Ramos (cell line): ENCODE results near the gene CAND2.
"Not testable (repeated sequence)": the region's sequence is repeated elsewhere in the genome, so short reads cannot be mapped to it uniquely, and the experiment has no call there.

ENCODE experiments used
- in situ Hi-C: fragments of 300-500 bp; cut with MboI; formaldehyde crosslinking; loops from one replicate; pipeline ENCODE4 v1.14.3; 2022; ENCODE audit warnings: low sequenced_read_pairs; ENCODE audit not compliant: unreplicated experiment

CAND2 gene

GRCh38 chr3:12845811-12846210 is 49.3 kb downstream of the CAND2 start:
- in situ Hi-C loops: no loop called here

DNA sequence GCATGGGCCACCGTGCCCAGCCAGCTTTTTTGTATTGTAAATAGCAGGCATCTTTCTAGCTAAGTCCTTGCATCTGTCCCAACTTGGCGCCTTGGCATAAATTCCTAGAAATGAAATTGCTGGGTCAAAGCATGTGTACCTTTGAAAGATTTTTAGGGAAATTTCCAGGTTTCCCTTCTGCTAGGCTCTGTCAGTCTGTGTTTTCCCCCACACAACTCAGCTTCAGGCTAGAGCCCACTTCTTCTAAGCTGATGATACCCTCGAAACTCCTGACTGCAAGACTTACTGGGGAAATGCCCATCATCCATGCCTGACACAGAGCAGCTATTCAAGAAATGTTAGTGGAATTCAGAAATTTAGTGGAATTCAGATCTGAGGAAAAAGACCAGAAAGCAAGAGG is 55.7 kb downstream of the CAND2 start:
- in situ Hi-C loops: no loop called here

DNA sequence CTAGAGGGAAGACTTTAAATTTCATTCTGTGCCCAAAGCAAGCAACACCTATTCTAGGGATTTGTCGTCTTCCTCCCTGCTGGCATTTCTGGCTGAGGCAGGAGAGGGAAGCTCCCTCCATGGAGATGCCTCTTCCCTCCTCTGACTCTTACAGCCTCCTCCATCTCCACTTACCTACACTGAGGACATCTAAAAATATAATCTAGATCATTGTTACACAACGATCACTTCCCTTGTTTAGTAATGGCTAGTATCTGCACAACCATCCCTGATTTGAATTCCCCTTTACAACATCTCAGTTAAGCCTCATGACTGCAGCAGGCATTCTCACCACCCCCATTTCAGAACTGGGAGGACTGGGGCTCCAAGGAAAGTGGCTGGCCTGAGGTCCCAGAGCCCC is 57.4 kb downstream of the CAND2 start:
- in situ Hi-C loops: not testable (repeated sequence)

DNA sequence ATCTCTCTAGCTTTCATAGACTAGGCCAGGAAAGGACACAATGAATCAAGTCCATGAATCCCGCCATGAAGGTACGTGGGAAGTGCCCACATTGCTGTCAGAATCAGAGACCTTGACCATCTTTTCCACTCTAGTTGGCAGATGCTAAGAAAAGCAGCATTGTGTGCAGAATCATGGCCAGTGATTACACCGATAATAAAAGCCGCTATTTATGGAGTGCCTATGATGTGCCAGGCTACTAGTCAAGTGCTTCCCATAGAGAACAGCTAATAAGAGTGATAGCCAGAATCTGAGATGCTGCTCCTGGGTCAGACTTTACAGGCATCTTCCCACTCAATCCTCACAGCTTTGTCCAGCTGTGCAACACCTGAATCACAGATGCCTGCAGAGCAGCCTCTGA is 58.1 kb downstream of the CAND2 start:
- in situ Hi-C loops: no loop called here

DNA sequence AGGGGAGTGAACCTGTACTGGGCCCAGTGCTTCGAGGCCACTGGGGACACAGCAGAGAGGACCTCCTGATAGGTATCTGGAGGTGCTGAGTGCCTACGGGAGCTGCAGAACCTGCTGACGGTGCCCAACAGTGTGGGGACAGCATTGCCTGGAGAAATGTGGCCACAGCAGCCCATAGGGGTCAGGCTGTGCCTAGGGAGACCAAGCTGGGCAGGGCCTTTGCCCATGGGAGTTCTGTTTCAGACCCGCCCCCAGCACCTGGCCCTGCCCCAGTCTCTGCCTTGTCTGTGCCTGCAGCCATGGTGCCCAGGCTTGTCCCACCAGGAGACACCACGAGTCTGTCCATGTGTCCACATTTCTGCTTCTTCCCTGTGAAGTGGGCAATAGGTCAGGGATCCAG is 60.1 kb downstream of the CAND2 start:
- in situ Hi-C loops: no loop called here

DNA sequence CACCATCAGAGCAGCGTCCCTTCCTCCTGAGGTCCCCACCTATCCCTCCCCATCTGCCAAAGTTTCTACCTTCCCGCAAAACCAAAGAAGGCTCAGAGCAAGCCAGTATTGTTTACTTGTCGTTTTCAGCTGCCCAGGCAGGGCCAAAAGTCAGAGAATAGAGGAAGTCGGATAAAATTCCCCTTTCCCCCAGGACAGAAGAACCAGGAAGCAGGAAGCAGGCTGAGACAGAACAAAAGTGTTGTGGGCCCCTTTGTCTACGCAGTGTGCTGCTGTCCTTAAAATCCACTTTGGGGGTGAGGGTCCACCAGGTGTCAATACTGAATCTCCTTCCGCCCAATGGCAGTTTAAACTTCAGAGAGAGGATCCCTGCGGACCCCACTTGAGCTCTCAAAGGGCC is 63.4 kb downstream of the CAND2 start:
- in situ Hi-C loops: no loop called here

- in situ Hi-C loops: no loop called here
These were observed 65.1 kb downstream of the CAND2 start for GRCh38 chr3:12861611-12862010.

- in situ Hi-C loops: no loop called here
These were observed 65.9 kb downstream of the CAND2 start for GRCh38 chr3:12862387-12862786.

- in situ Hi-C loops: no loop called here
These were observed 68.8 kb downstream of the CAND2 start for GRCh38 chr3:12865271-12865670.

- in situ Hi-C loops: no loop called here
These were observed 70.4 kb downstream of the CAND2 start for GRCh38 chr3:12866836-12867235.

GRCh38 chr3:12868039-12869034 is 71.9 kb downstream of the CAND2 start:
- in situ Hi-C loops: no loop called here

GRCh38 chr3:12869035-12869621 is 72.6 kb downstream of the CAND2 start:
- in situ Hi-C loops: no loop called here

DNA sequence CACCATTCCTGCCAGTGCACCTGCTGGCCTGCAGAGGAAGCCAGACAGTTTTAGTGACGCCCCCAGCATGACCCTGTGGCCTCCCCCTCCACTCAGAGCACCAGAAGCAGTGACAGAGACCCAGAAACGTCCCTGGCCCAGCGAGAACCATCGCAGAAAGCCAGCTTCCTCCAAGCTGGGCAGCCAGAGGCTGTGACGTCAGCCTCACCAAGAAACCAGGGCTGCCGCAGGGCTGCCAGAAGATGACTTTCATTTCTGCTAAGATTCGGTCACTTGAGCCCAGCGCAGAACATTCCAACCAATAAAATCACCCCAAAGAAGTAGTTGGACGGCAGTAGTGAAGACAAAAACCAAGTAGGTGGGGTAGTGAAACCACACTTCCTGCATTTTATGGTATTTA is 74.5 kb downstream of the CAND2 start:
- in situ Hi-C loops: no loop called here

DNA sequence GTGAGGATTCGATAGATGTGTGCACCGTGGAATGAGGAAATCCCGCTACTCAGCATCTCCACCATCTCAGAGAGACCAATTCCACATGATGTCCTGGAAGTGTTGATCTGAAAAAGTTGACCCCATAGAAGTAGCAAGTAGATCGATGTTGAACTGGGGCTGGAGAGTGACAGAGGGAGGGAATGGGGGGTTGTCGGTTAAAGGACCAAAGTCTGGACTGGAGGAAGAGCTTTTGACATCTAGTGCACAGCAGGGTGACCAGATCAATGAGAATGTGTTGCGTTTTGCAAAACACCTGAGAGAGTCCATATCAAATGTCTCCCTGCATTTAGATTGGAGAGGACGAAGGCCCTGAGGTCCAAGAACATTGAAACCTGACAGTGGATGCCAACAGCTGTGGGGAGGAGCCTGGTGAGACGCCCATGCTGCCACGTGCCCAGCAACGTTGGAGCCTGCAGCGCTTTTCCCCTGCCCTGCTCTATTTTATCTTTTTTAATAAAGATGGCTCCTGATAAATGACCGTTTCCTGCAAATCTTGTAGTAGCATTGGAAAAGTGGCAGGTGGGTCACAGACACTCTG is 75.0 kb downstream of the CAND2 start:
- in situ Hi-C loops: no loop called here

GRCh38 chr3:12875857-12876836 is 79.7 kb downstream of the CAND2 start:
- in situ Hi-C loops: loop anchor here (25.0 kb wide), 1 partner anchor 739 kb away; no protein-coding TSS in a partner anchor

DNA sequence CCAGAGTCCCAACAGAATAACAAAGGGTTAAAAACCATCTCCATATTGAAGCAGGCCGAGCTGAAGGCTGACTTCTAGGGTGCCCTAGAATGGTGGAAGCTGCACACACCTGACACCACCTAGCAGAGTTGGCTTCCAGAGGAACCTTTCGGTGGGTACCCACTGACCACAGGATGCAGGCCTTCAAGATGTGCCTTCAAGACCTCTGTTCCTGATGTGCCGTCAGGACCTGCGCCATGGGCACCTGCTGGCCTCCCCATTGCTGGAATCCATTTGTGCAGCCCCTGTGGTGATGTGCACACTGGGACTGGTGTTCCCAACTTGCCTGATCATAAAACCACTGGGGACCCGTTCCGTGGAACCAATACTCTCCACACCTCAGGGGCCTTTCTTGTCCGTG is 80.6 kb downstream of the CAND2 start:
- in situ Hi-C loops: loop anchor here (25.0 kb wide), 1 partner anchor 740 kb away; no protein-coding TSS in a partner anchor

- in situ Hi-C loops: loop anchor here (25.0 kb wide), 1 partner anchor 741 kb away; no protein-coding TSS in a partner anchor
These were observed 81.7 kb downstream of the CAND2 start for GRCh38 chr3:12878141-12878574.

GRCh38 chr3:12878758-12879157 is 82.3 kb downstream of the CAND2 start:
- in situ Hi-C loops: loop anchor here (25.0 kb wide), 1 partner anchor 741 kb away; no protein-coding TSS in a partner anchor

DNA sequence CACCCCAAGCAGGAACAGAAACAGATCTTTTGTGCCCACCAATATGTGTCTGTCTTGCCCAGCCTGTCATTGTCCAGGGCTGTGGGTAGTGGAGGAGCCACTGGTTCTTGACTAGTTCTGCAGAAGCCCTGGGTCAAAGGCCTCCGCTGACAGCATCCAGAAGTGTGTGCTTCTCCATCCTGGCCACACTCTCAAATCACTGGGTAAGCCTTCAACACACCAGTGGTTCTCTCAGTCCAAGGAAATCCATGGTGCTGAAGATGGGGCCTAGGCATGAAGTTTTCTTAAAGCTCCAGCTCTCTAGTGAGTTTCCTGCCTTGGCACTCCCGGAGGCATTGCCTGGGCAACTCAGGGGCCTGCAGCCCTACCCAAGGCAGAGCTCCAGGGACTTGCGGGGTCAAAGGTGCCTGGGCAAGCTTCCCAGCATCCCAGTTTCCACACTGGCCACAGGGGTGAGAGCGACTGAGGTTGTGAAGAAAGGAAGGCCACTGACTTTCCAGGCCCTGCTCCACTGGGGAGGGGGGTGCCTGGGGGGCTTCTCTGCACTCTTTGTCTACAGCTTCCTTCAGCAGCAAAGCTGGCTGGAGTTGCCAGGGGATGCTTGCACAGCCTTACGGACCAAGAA is 82.8 kb downstream of the CAND2 start:
- in situ Hi-C loops: loop anchor here (25.0 kb wide), 1 partner anchor 742 kb away; no protein-coding TSS in a partner anchor
